IMR-90 (cell line): Measurements from ENCODE around the gene DUSP6.

ENCODE experiments used
- CEBPB ChIP-seq: IDR thresholded peaks from 2 replicates; pipeline ENCODE4 v1.6.1; 2012; ENCODE audit warnings: low read depth, low read length, improper control_type of control experiment
- CTCF ChIP-seq: conservative IDR thresholded peaks from 2 replicates; pipeline ENCODE4 v1.5.1; 2012; ENCODE audit warnings: mild to moderate bottlenecking, low read depth, low read length, improper control_type of control experiment
- POLR2A ChIP-seq: IDR thresholded peaks from 2 replicates; pipeline ENCODE4 v1.6.1; 2012; ENCODE audit warnings: mild to moderate bottlenecking, low read depth, low read length
- RAD21 ChIP-seq: IDR thresholded peaks from 2 replicates; pipeline ENCODE4 v1.6.1; 2012; ENCODE audit warnings: low read length, improper control_type of control experiment
- RCOR1 ChIP-seq: IDR thresholded peaks from 2 replicates; pipeline ENCODE4 v1.6.1; 2012; ENCODE audit warnings: mild to moderate bottlenecking, low read length, improper control_type of control experiment; ENCODE audit not compliant: insufficient replicate concordance
- SMC3 ChIP-seq: fragments of 150-350 bp; IDR thresholded peaks from 2 replicates; pipeline ENCODE4 v1.6.1; 2016; ENCODE audit warnings: low read depth, mild to moderate bottlenecking, antibody characterized with exemption, low read length, moderate library complexity
- USF2 ChIP-seq: fragments of 150-350 bp; IDR thresholded peaks from 2 replicates; pipeline ENCODE4 v1.6.1; 2017; ENCODE audit warnings: mild to moderate bottlenecking, antibody characterized with exemption, low read length, low read depth

- TF ChIP-seq CTCF = no peak
- no peak for TF ChIP-seq SMC3
- TF ChIP-seq POLR2A = no peak
- no peak for TF ChIP-seq CEBPB
- TF ChIP-seq USF2 = no peak
- no peak for TF ChIP-seq RAD21
- TF ChIP-seq RCOR1 = no peak
Measured at GRCh38 chr12:89345376-89345775, 6.9 kb downstream of the DUSP6 start.
